ENCODE results near the gene LRP1B. TPM values are rescaled to one million over a fixed set of nuclear protein-coding genes. Genes with fewer than 3 reads are reported as not detected.

LRP1B gene
- polyA plus RNA-seq, 1 donor from 2014 or later: 12.7 TPM

DNA sequence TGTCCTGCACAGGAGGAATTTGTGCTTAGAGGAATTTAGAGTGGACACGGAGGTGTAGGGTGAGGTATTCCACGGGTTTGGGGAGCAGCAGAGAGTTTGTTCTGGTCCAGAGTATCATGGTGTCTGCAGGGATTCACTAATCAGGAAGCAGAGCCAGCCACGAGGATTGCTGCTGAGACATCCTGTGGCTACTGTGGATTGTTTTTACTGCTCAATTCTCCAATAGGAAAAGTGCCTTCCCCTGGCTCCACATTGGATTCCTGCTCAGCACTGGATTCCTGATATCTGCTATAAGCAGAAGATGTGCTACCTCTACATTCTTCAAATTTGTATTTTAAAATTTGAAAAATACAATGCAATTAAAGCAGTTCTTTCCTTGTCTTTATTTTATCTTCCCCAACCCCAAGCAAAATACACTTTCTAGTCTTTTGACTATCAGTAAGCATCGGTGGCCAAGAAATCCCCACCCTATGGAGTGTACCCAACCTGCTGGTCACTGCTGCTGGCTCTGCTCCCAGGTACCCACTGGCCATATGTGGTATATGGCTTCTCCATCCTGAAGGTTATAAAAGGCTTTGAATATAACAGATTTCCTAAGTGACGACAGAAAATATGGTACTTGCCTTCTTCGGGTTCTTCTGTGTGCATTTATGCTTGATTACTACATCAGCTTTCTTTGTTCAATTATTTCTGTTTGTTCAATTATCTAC lies 1947.6 kb downstream of the LRP1B start:
- H4K20me1 ChIP-seq (ENCODE audit: insufficient read depth): no peaks in the 10 kb centered on the region
- H3K4me2 ChIP-seq (ENCODE audit: low read length): no peak overlapping the region
- no peaks in the 10 kb centered on the region for H3K36me3 ChIP-seq (ENCODE audit: insufficient read depth, low read length)
- no peak overlapping the region for H2AFZ ChIP-seq (ENCODE audit: low read depth, low read length)
- H3K9me2 ChIP-seq (ENCODE audit: insufficient read depth, low read length): no peaks in the 10 kb centered on the region
- no peaks in the 10 kb centered on the region for H3F3A ChIP-seq (ENCODE audit: insufficient read depth, low read length, poor library complexity, severe bottlenecking)
- TF ChIP-seq EZH2 (IDR thresholded peaks at IDR 0.05; ENCODE audit: borderline replicate concordance, insufficient read depth, low read length, poor library complexity, severe bottlenecking): no peak
- TF ChIP-seq TAF1 (IDR thresholded peaks at IDR 0.05; ENCODE audit: low read depth): no peak
- no peak for TF ChIP-seq POLR2AphosphoS5 (IDR thresholded peaks at IDR 0.05)
- no peak for TF ChIP-seq RAD21 (conservative IDR thresholded peaks at IDR 0.05)
- no peak overlapping the region for H3K9ac ChIP-seq (ENCODE audit: low read length)
- H3K27ac ChIP-seq (ENCODE audit: low read length): no peak overlapping the region
- H3K79me2 ChIP-seq (replicated peaks; ENCODE audit: insufficient read depth, low read length): no peaks in the 10 kb centered on the region
- H3K4me3 ChIP-seq (ENCODE audit: low read length): no peak overlapping the region
- no peaks in the 10 kb centered on the region for H3K27me3 ChIP-seq (ENCODE audit: insufficient read depth, low read depth, low read length)
- H3K9me3 ChIP-seq (ENCODE audit: low read length): no peaks in the 10 kb centered on the region

Small RNAs within 50 kb of the gene (small RNA-seq; reads per million reads assigned to genes)
- gene AC068287.1 (0 to 0.07 (median 0) reads per million in 3 experiments), gene MTCO1P44 (0 reads per million in 3 experiments), gene RF00019 (0 to 1.2 (median 0) reads per million in 3 experiments), gene RF02271 (0 reads per million in 3 experiments), gene RNU6-904P (0 reads per million in 3 experiments)

Measured in neural cell (in vitro differentiated cells).